HG02852 (cell line): ENCODE measurements around the gene CDC6.

ENCODE experiments used
- ATAC-seq: cut with Tn5 transposase; IDR thresholded peaks from one replicate; pipeline ENCODE4 v1.9.1; 2021; ENCODE audit warnings: mild to moderate bottlenecking, moderate library complexity; ENCODE audit not compliant: unreplicated experiment

Gene CDC6

DNA sequence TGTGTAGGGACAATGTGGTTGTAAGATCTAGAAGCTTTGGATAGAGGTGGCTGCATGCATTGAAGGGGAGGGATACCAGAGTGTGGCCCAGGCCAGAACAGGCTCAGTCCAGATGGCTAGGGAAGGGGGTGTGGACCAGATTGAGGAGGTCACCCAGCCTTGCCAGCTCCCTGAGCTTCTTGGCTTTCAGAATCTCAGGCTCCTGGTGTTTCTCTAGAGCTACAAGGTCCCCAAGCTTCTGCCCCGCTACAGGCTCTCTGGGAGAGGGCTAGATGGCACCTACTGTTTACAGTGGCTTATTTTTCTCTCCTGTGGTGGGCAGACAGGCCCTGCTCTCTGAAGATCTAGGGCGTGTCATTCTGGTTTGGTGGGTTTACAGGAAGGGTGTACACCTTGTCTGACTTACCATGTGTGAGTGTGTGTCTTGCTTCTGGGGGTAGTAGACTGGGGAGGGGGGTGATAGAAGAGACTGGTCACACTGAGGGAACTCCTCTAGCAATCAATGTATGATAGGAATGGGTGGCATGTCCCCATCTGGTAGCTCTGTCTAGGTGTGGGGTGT lies 22.4 kb downstream of the CDC6 start:
- no peak for ATAC-seq

- ATAC-seq: no peak
Observed at GRCh38 chr17:40310882-40311391, 23.3 kb downstream of the CDC6 start.

GRCh38 chr17:40311575-40311974 lies 23.9 kb downstream of the CDC6 start:
- ATAC-seq: no peak

- ATAC-seq: no peak
Observed at GRCh38 chr17:40312131-40312731, 24.6 kb downstream of the CDC6 start.

GRCh38 chr17:40312893-40313667 lies 25.4 kb downstream of the CDC6 start:
- ATAC-seq: no peak

DNA sequence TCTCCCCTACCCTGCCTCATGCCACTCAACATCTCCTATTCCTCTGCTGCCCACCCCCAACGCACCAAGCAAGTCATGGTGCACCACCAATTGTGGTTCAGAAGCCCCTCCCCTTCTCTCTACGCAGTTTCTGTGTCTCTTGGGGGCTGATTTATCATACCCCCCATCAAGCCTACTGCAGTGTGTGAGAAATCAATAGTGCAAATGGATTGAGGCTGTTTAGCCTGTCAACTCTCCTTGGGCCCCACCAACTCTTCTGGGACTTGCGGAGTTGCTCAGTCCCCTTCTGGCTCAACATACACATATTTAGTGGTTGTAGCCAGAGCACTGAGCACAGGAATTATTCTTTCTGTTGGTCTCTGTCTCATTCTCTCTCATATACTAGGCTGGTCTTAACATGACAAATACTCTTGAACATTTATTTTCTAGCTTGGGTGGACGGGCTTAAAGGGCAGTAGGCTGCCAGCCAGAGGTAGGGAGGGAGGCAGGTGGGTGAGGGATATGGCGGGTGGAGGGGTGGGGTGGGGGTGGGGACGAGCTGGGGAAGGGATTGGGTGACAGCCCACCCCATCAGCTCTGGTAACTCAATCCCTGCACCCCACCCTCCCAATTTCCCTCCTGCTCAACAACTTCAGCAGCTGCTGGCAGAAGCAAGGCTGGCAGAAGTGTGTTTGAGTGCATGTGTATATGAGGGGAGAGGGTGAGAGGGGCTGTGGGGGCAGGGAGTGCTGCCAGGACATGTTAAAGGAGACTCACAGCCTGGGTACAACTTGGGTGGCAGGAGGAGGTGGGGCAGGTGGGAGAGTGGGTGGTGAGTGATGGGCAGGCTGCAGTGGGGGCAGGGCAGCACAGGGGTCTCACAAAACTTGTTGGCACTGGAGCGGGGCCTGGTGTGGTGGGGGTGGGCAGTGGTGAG lies 26.2 kb downstream of the CDC6 start:
- no peak for ATAC-seq

DNA sequence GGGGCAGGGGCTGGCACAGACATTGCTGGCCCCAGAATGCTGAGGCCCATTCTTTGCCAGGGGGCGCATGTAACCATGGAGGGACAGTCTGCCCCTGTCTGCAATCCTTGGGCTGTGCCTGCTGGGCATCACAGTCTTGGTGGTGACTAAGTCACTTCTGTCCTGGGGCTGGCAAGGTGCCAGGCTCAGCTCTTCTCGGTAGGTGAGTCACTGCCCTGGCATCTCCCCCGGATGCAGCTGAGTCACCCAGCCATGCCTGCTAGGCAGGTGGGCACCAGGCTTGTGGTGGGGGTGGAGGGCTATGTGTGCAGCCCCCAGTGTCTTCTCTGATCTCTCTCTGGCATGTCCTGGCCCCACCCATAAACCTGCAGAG lies 26.9 kb downstream of the CDC6 start:
- ATAC-seq: no peak

DNA sequence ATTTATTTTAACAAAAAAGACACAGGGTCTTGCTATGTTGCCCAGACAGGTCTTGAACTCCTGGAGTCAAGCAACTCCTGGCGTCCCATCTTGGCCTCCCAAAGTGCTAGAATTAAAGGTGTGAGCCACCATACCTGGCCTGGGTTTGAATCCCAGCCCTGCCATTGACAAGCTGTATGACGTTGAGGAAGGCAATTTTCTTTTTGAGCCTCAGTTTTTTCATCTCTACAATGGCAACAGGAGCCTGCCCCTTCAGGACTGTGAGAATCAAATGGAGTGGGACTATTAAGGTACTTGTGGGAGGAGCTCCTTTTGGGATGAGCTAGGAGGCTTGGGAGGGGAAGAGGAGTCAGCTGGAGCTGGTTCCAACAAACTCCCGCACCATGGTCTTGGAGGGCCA lies 27.5 kb downstream of the CDC6 start:
- no peak for ATAC-seq

DNA sequence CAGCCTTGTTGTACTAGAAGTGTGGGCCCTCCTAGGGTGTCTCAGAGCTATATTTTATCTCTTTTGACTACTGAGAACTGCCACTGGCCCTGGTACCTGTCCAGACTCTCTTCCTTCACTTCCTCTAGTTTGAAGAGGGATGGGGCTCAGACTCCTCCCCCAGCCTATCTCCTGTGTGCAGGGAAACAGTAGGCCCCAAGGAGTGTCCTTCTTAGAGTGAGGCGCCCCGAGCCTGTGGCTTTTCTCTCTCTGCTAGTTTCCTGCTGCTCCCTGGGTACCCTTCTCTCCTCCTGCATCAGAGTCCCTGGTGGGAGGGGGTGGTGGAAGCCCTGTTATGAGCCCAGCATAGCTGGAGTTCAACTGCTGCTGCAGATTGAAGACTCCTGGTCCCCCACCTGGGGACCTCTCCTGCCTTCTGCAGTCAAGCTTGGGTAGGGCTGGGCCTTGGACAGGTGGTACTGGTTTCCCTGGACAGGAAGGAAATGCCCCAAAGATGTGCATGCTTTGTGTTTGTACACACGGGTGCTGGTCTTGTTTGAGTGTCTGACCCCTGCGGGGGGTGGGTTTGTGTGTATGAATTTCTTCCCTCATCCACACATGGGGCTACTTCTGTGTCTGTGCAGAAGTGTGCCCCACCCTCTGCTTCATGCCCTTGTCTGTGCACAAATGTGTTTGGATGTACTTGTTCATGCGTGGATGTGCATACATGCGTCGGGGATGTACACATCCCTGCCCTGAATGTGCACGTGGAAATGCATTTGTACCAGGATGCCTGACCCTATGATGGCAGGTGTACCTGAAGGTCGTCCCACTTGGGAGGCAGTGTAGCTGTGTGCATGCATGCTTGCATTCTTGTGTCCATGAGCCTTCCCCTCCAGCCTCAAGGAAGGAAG lies 28.2 kb downstream of the CDC6 start:
- ATAC-seq: no peak

DNA sequence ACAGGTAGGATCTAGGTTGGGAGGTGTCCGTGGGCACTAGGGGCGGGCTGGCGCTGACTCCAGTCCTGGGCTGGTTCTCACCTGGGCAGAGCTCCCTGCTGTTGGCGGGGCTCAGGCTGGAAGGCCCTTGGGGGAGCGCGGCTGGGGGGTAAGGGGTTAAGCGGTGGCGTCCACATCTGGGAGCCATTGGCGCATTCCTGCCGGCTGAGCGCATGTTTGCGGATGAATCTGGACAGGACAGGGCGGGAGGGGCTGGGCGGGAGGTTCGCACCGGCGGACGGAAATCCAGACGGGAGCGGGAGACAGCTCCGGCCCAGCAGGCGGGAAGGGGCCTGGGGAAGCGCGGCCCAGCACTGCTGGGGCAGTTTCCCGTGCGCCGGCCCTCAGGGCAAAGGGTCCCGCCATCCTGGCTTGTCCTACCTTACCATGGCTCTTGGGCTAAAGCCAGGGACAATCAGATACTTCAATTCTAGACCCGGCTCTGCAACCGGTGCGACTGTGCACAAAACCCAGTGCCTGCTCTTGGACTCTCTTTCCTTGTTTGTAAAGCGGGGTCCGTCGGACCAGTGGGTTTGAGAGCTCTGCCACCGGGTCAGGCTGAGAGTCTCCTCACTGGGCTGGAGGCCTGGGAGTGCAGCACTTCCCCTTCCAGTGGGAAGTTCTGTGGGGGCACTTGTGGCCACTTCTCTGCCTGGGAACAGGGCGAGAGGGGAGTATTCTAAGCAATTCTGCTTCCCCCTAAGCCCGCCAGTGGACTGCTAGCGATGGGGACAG lies 29.1 kb downstream of the CDC6 start:
- ATAC-seq: no peak

GRCh38 chr17:40317345-40317873 lies 29.7 kb downstream of the CDC6 start:
- ATAC-seq: no peak

DNA sequence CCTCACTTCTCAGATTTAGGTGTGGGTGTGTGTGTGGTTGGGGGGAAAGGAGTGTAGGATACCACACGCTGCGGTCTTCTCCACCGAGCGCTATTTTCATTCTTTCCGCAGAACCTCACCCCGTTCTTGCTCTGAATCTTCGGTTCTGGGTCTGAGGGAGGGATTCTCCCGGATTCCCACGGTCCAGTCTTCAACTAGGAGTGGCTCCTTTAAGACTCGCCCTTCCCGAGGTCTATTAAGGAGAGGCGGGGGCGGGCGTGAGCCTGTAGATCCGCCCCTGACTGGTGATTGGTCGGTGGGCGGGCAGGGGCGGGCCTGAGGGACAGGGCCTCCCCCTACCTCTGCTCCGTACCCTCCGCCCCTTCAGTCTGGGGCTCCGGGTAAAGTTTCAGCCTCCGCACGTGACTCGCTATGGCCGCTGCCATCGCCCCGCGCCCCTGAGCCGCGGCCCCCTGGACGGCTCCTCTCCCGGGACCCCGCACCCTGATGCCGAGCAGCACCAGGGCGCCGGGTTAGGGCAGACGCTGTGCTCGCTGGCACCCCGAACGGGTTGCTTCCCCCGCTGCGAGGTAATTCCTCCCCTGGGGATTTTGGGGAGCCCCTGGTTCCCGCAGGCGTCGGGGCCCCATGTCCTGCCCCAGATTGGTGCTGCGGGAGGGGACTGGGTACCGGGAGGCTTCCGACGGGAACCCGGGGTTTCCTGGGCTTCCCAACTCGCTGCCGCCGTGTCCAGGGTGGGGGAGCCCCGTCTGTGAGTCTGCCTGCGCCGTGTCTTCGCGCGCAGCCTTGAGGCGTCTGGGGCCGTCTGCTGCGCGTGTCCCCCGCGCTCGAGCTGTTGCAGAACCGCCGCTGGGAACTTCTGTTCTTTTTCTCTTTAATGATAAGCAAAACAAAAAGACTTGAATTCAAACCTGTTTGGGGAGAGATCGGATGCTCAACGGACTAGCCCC lies 30.5 kb downstream of the CDC6 start:
- ATAC-seq: peak; percentile 69

DNA sequence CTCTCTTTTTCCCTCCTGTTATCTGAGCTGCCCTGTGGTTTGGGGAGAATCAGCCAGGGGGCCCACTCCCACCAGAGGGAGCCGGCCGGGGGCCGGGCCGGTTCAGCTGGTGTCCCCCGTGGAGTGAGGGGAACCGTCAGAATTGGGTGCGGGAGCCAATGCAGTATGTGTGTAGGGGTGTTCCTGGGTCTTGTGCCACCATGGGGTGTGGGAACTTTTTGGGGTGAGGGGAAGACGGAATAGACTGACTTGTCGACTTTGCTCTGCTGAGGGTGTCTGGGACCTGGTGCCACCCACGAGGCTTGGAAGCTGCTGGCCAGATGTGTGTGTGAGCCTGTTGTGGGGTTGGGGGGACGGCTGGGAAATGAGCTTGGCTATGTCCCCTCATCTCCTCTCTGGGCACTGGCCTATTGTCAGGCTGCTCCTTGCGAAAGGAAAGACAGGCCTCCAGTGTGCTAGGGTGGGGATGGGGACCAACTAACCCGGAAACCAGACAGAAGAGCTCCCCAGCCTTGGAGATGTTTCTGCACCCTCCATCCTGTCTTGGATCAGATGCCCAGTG lies 31.2 kb downstream of the CDC6 start:
- no peak for ATAC-seq

GRCh38 chr17:40319651-40320540 lies 32.2 kb downstream of the CDC6 start:
- ATAC-seq: no peak

DNA sequence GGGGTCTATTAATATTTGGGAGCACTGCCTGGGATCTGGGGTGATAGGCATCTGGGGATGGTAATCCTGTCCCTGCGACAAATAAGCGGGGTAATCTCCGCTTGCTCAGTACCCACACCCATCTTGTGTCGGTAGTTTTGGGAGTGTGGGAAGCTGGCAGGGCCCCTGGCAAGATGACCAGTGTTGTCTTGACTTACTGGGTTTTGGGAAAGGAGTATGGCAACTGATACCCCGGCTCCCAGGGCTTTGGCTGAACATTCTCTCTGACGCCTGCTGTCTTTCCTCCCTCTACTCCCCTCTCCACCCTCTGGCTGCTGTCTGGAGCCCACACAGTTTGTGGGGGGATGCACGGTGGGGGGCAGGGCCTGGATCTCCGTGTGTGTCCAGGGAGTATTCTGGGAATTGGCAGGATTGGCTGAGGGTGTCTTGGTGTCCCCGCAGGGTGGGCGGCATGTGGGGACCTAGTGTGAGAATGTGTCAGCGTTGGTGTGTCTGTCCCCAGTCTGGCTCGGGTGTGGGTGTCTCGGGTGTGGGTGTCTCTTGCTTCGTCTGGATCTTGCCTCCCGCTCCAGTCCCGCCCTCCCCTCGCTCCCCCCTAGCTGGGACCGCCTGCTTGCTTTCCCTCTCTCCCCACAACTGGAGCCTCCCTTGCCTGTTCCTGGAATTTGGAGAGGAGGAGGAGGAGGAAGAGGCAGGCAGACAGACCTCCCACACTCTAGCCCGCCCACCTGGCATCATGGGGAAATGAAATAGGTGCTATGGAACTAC lies 33.3 kb downstream of the CDC6 start:
- no peak for ATAC-seq

- ATAC-seq: no peak
Observed at GRCh38 chr17:40321524-40321929, 33.8 kb downstream of the CDC6 start.
